SIG-M5 (cell line): ENCODE measurements around the gene B3GLCT.
"Not testable (repeated sequence)": the region's sequence is repeated elsewhere in the genome, so short reads cannot be mapped to it uniquely, and the experiment has no call there.

Source experiments
- DNase-seq: peaks from one replicate; lab custom pipeline; 2025; lab: John Stamatoyannopoulos, UW

Gene B3GLCT

GRCh38 chr13:31278869-31279268, 79.1 kb downstream of the B3GLCT start:
- no peak for DNase-seq

- DNase-seq: no peak
These were observed 83.1 kb downstream of the B3GLCT start for GRCh38 chr13:31282741-31283455.

GRCh38 chr13:31286930-31287329, 87.2 kb downstream of the B3GLCT start:
- no peak for DNase-seq

- no peak for DNase-seq
These were observed 101.3 kb downstream of the B3GLCT start for GRCh38 chr13:31301119-31301518.

GRCh38 chr13:31310356-31310755, 110.6 kb downstream of the B3GLCT start:
- DNase-seq: no peak

- no peak for DNase-seq
These were observed 111.0 kb downstream of the B3GLCT start for GRCh38 chr13:31310786-31311185.

GRCh38 chr13:31311921-31312320, 112.1 kb downstream of the B3GLCT start:
- no peak for DNase-seq

GRCh38 chr13:31314961-31315360, 115.2 kb downstream of the B3GLCT start:
- no peak for DNase-seq

GRCh38 chr13:31320946-31321345, 121.2 kb downstream of the B3GLCT start:
- no peak for DNase-seq

- DNase-seq: no peak
These were observed 121.7 kb downstream of the B3GLCT start for GRCh38 chr13:31321457-31321856.

GRCh38 chr13:31322026-31322425, 122.3 kb downstream of the B3GLCT start:
- DNase-seq: no peak

GRCh38 chr13:31322702-31323405, 123.1 kb downstream of the B3GLCT start:
- no peak for DNase-seq

GRCh38 chr13:31327182-31327860, 127.5 kb downstream of the B3GLCT start:
- DNase-seq: no peak

- DNase-seq: no peak
These were observed 128.9 kb downstream of the B3GLCT start for GRCh38 chr13:31328549-31329235.

- no peak for DNase-seq
These were observed 130.5 kb downstream of the B3GLCT start for GRCh38 chr13:31330236-31330635.

- no peak for DNase-seq
These were observed 131.3 kb downstream of the B3GLCT start for GRCh38 chr13:31331068-31331467.

GRCh38 chr13:31334547-31334946, 134.8 kb downstream of the B3GLCT start:
- no peak for DNase-seq

GRCh38 chr13:31334994-31335557, 135.3 kb downstream of the B3GLCT start:
- DNase-seq: no peak

- DNase-seq: not testable (repeated sequence)
These were observed 139.8 kb downstream of the B3GLCT start for GRCh38 chr13:31339616-31340015.

- not testable (repeated sequence) for DNase-seq
These were observed 141.1 kb downstream of the B3GLCT start for GRCh38 chr13:31340848-31341247.

- no peak for DNase-seq
These were observed 147.1 kb downstream of the B3GLCT start for GRCh38 chr13:31346891-31347290.

GRCh38 chr13:31349156-31349555, 149.4 kb downstream of the B3GLCT start:
- DNase-seq: no peak
